BJ (cell line): ENCODE results near the gene FOSL1. TPM values are rescaled to one million over a fixed set of nuclear protein-coding genes. Genes with fewer than 3 reads are reported as not detected.

Source experiments
- CTCF ChIA-PET: fragments of 350-600 bp; formaldehyde crosslinking; extraction: SDS; loops from one replicate; lab custom pipeline; 2021; ENCODE audit warnings: antibody characterized with exemption, inconsistent platforms; lab: Yijun Ruan, JAX
- POLR2A ChIA-PET: fragments of 300-600 bp; sonication (Branson Sonifier 250); formaldehyde crosslinking; extraction: SDS; loops from one replicate; lab custom pipeline; 2021; ENCODE audit warnings: antibody characterized with exemption; lab: Charles Lee
- DNase-seq: peaks from one replicate; pipeline ENCODE4 v3.0.0-alpha.2; 2011; ENCODE audit warnings: low read depth
- H3K27me3 ChIP-seq: 2 replicates; pipeline ENCODE4 v1.6.0; 2011; ENCODE audit warnings: low read length; ENCODE audit not compliant: control insufficient read depth, insufficient read depth
- H3K36me3 ChIP-seq: 2 replicates; pipeline ENCODE4 v1.5.1; 2011; ENCODE audit warnings: low read length; ENCODE audit not compliant: control insufficient read depth, insufficient read depth
- H3K4me3 ChIP-seq: 2 replicates; pipeline ENCODE4 v1.5.1; 2011; ENCODE audit warnings: low read depth, mild to moderate bottlenecking, control low read depth, low read length
- polyA plus RNA-seq: library from polyadenylated mRNA; depleted of rRNA; stranded (reverse); fragments of >200 nt; gene quantifications from 2 replicates; pipeline ENCODE4 v1.2.3, GENCODE V29; 2011
- TF ChIP-seq, protein P1 (sequence below): IDR thresholded peaks from 2 replicates; pipeline ENCODE4 v1.5.1; 2011; ENCODE audit warnings: low read depth, mild to moderate bottlenecking, control low read depth, inconsistent platforms, low read length, moderate library complexity; ENCODE audit not compliant: insufficient read depth

FOSL1 gene
- polyA plus RNA-seq, 1 experiment: 10.3 TPM

DNA sequence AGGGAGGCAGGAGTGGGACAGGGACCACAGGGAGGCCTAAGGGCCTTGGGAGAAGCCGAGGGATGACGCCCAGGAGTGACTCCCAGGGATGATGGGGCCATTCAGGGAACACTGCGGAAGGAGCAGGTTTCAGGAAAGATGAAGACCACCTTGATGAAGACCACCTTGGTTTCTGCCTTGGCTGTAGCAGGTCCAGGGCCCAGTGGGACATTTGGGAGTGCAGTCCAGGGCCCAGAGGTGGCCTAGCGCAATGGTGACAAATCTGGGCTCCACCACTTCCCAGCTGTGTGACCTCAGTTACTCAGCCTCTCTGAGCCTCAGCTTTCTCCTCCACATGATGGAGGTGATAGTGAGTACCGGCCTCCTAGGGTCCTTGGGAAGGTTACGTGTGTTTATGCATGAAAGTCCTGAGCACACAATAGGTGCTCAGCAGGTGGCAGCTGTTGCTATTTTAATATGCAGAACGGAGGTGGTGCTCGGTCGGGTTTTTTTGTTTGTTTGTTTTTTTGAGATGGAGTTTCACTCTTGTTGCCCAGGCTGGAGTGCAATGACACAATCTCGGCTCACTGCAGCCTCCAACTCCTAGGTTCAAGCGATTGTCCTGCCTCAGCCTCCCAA lies 45.9 kb upstream of the FOSL1 start:
- ChIA-PET POLR2A (no interaction called here), CTCF (interaction anchor here (1.2 to 1.3 kb wide), 2 partner anchors 57 to 86 kb away, joined by 3 read pairs; partner anchors contain the start of gene MUS81)
- TF ChIP-seq, protein P1, sequence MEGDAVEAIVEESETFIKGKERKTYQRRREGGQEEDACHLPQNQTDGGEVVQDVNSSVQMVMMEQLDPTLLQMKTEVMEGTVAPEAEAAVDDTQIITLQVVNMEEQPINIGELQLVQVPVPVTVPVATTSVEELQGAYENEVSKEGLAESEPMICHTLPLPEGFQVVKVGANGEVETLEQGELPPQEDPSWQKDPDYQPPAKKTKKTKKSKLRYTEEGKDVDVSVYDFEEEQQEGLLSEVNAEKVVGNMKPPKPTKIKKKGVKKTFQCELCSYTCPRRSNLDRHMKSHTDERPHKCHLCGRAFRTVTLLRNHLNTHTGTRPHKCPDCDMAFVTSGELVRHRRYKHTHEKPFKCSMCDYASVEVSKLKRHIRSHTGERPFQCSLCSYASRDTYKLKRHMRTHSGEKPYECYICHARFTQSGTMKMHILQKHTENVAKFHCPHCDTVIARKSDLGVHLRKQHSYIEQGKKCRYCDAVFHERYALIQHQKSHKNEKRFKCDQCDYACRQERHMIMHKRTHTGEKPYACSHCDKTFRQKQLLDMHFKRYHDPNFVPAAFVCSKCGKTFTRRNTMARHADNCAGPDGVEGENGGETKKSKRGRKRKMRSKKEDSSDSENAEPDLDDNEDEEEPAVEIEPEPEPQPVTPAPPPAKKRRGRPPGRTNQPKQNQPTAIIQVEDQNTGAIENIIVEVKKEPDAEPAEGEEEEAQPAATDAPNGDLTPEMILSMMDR: no peak
- Histone ChIP-seq H3K4me3 (no peak overlapping the region), H3K27me3 (no peaks in the 10 kb centered on the region), H3K36me3 (no peaks in the 10 kb centered on the region)
- no peak for DNase-seq

DNA sequence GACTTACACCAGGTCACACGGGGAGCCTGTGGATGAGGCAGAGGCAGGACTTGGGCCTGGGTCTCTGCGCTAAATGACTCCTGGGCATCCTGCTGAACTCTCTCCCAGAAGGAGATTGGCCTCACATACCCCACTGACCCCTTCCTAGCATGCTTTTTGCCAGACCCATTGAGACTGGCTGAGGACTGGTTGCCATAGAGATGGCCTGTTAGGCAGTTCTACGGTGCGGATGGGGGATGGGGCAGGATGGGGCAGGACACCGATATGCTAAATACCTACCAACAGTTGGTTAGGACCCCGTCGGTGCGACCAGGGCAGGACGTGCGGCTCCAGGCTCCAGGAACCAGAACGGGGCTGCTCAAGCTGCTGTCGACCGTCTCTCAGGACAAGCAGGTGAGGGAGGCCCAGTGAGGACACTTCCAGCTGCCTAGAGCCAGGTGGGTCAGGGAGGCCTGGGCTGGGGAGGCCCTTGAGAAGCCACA lies 45.3 kb upstream of the FOSL1 start, which contains the start of gene TSGA10IP:
Gene TSGA10IP (plus strand): TSS at position 51 of the 482 bp plus-strand sequence. CDS start 196 bp downstream, at position 247.
- Histone ChIP-seq H3K36me3 (no peaks in the 10 kb centered on the region), H3K27me3 (no peaks in the 10 kb centered on the region), H3K4me3 (no peak within 1 kb of the TSS)
- ChIA-PET CTCF (no interaction called here), POLR2A (no interaction called here)
- DNase-seq: no peak
- TF ChIP-seq, protein P1: no peak

DNA sequence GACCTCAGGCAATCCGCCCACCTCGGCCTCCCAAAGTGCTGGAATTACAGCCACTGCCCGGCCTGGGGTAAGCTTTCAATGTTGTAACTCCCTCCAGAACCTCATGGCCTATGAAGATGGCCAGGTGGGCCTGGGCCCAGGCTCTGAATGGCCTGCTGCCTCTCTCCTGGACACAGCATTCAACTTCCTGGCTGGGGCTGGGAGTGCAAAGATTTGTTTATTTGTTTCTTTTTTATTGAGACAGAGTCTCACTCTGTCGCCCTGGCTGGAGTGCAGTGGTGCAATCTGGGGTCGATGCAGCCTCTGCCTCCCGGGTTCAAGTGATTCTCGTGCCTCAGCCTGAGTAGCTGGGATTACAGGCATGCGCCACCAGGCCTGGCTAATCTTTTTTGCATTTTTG lies 44.6 kb upstream of the FOSL1 start:
- DNase-seq: no peak
- CTCF ChIA-PET: interaction anchor here (1.2 to 1.6 kb wide), 2 partner anchors 9 to 61 kb away, joined by 3 read pairs; no protein-coding TSS in a partner anchor
- POLR2A ChIA-PET: no interaction called here
- H3K27me3 ChIP-seq: no peaks in the 10 kb centered on the region
- H3K4me3 ChIP-seq: no peak overlapping the region
- H3K36me3 ChIP-seq: no peaks in the 10 kb centered on the region
- TF ChIP-seq, protein P1: no peak

DNA sequence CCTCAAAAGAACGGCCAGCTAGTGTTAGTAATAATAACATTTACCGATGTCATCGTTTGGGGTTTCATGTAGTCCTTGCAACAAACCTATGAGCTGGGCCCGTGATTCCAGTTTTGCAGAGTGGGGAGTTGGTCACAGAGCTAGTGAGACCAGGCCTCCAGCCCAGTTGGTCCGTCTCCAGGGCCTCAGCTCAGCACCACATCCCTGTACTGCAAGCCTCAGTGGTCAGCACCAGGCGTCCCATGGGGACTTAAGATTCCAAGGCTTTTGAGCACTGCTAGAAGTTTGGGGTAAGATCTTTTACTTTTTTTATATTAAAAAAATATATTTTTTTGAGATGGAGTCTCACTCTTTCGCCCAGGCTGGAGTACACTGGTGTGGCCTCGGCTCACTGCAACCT lies 44.0 kb upstream of the FOSL1 start:
- DNase-seq: no peak
- H3K27me3 ChIP-seq: no peaks in the 10 kb centered on the region
- TF ChIP-seq, protein P1: no peak
- ChIA-PET POLR2A (interaction anchor here (0.6 kb wide), 1 partner anchor 91 kb away, joined by 3 read pairs; no protein-coding TSS in a partner anchor), CTCF (interaction anchor here (1.2 to 1.6 kb wide), 2 partner anchors 9 to 60 kb away, joined by 3 read pairs; no protein-coding TSS in a partner anchor)
- H3K36me3 ChIP-seq: no peaks in the 10 kb centered on the region
- H3K4me3 ChIP-seq: no peak overlapping the region

DNA sequence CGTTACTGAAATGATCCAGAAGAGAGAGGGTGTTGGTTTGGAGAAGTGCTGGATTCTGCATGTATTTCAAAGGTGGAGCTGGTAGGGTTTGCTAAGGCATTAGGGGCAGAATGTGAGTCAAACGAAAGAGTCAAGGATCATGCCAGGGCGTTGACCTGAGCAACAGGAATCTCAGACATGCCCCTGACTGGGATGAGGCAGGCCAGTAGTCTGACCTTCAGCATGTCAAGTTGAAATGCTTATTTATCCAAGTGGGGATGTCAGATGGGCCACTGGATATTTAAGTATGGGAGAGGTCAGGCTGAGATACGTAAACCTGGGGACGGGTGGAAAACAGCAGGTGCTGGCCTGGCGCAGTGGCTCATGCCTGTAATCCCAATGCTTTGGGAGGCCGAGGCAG lies 42.3 kb upstream of the FOSL1 start:
- POLR2A ChIA-PET: no interaction called here
- TF ChIP-seq, protein P1: no peak
- Histone ChIP-seq H3K4me3 (no peak overlapping the region), H3K36me3 (no peaks in the 10 kb centered on the region), H3K27me3 (no peaks in the 10 kb centered on the region)
- CTCF ChIA-PET: interaction anchor here (1.1 to 1.3 kb wide), 2 partner anchors 10 to 54 kb away, joined by 3 read pairs; partner anchors contain the start of gene FIBP
- DNase-seq: no peak
